Spleen (tissue), 7 donors: ENCODE measurements around the gene BCL2.

ENCODE experiments used
- POLR2A ChIP-seq, 3 donors: fragments of 450-650 bp; IDR thresholded peaks; one replicate each; pipeline ENCODE4 v1.5.1; 2017; ENCODE audit warnings: antibody characterized with exemption in 3 of 3, mild to moderate bottlenecking in 1 of 3
- POLR2AphosphoS5 ChIP-seq, 3 donors: sonication (generic); formaldehyde crosslinking; IDR thresholded peaks; one replicate each; pipeline ENCODE4 v1.5.1; 2017; ENCODE audit warnings: antibody characterized with exemption in 3 of 3
- TF ChIP-seq, protein P1 (sequence below), 11 experiments: fragments of 200-600 bp in 7 of 11; fragments of 450-650 bp in 4 of 11; sonication (generic) in 4 of 11; IDR thresholded peaks in 8 of 11; conservative IDR thresholded peaks in 3 of 11; 1 replicate in 7 of 11; 2 replicates in 4 of 11; pipeline versions ENCODE4 v1.4.0 to v1.8.0; 2016 to 2021; ENCODE audit warnings: antibody characterized with exemption in 11 of 11, inconsistent platforms in 4 of 11, mild to moderate bottlenecking in 1 of 11
- donor health status: DM: no; HTN: no; CAD: no; lungs with moderate emphysema.
- donor health status: DM: no; HTN: no; CAD: no.
- donor health status: DM: no; HTN: no; CAD: no.

DNA sequence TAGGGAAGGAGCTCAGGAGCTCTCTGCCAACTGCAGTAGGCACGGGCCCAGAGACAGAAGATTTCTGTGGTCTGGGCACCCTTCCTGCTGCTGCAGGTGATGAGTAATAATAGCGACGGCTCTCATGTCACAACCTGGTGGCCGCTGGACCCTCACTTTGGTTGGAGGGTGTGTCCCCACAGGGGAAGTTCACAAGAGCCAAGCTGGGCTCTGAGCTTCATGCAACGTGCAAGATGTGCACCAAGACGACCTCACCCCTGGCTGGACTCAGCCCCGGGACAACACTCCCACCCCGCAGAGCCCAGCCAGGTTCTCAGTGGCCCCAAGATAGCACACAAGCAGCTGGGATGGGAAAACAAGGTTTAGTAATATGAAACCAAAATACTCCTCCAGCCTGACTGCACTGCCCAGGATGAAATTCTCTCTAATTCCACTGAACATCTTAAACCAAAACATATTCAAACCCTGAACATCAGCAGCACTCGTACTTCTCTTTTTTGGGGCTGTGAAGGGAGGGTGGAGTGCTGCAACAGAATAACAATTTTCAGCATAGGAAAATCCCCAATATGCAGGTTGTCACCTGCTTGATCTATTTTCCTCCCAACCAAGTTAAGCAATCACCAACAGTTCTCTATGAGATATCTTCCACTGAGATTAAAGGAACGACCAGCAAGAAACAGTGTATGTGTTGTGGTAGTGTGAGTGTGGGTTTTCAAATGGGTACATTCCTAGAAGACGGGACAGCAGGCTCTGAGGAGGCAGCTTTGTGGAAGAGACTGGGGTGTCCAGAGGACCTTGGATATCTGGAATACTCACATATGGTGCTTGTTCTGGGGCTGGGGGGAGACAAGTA lies 26.5 kb downstream of the BCL2 start:
- TF ChIP-seq, protein P1, sequence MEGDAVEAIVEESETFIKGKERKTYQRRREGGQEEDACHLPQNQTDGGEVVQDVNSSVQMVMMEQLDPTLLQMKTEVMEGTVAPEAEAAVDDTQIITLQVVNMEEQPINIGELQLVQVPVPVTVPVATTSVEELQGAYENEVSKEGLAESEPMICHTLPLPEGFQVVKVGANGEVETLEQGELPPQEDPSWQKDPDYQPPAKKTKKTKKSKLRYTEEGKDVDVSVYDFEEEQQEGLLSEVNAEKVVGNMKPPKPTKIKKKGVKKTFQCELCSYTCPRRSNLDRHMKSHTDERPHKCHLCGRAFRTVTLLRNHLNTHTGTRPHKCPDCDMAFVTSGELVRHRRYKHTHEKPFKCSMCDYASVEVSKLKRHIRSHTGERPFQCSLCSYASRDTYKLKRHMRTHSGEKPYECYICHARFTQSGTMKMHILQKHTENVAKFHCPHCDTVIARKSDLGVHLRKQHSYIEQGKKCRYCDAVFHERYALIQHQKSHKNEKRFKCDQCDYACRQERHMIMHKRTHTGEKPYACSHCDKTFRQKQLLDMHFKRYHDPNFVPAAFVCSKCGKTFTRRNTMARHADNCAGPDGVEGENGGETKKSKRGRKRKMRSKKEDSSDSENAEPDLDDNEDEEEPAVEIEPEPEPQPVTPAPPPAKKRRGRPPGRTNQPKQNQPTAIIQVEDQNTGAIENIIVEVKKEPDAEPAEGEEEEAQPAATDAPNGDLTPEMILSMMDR (IDR thresholded peaks at IDR 0.05 in 8 of 11, conservative IDR thresholded peaks at IDR 0.05 in 3 of 11): no peak
- TF ChIP-seq POLR2A (IDR thresholded peaks at IDR 0.05) (no peak), POLR2AphosphoS5 (IDR thresholded peaks at IDR 0.05) (peak; percentile 37 to 74 (median 52))
